Activated T-helper 9 cell treated with anti-CD3 and anti-CD28 coated beads, Interleukin-2, amount 50 U/mL, for 16 hours (primary cell): ENCODE results near the gene PTPRK.

Experiments used
- DNase-seq: peaks from one replicate; pipeline ENCODE4 v3.0.0-alpha.2; 2020; ENCODE audit warnings: low read depth

Gene PTPRK

GRCh38 chr6:128282961-128283360 lies 237.4 kb downstream of the PTPRK start:
- no peak for DNase-seq

- DNase-seq = no peak
Observed at GRCh38 chr6:128280960-128281359, 239.4 kb downstream of the PTPRK start.

- no peak for DNase-seq
Observed at GRCh38 chr6:128280066-128280465, 240.3 kb downstream of the PTPRK start.

GRCh38 chr6:128278836-128279235 lies 241.6 kb downstream of the PTPRK start:
- DNase-seq = no peak

GRCh38 chr6:128277379-128277778 lies 243.0 kb downstream of the PTPRK start:
- DNase-seq = no peak

- DNase-seq = no peak
Observed at GRCh38 chr6:128276311-128276710, 244.1 kb downstream of the PTPRK start.

- DNase-seq = no peak
Observed at GRCh38 chr6:128275681-128276080, 244.7 kb downstream of the PTPRK start.

- no peak for DNase-seq
Observed at GRCh38 chr6:128275030-128275429, 245.4 kb downstream of the PTPRK start.

GRCh38 chr6:128271527-128271926 lies 248.9 kb downstream of the PTPRK start:
- no peak for DNase-seq

GRCh38 chr6:128271011-128271410 lies 249.4 kb downstream of the PTPRK start:
- no peak for DNase-seq

GRCh38 chr6:128266946-128267345 lies 253.5 kb downstream of the PTPRK start:
- no peak for DNase-seq

- DNase-seq = no peak
Observed at GRCh38 chr6:128265706-128266105, 254.7 kb downstream of the PTPRK start.

- DNase-seq = no peak
Observed at GRCh38 chr6:128259730-128260685, 260.4 kb downstream of the PTPRK start.

GRCh38 chr6:128259029-128259724 lies 261.2 kb downstream of the PTPRK start:
- no peak for DNase-seq

GRCh38 chr6:128256095-128256494 lies 264.3 kb downstream of the PTPRK start:
- no peak for DNase-seq

GRCh38 chr6:128252341-128253176 lies 267.8 kb downstream of the PTPRK start:
- no peak for DNase-seq

GRCh38 chr6:128251445-128252340 lies 268.7 kb downstream of the PTPRK start:
- no peak for DNase-seq

GRCh38 chr6:128250370-128251070 lies 269.9 kb downstream of the PTPRK start:
- no peak for DNase-seq

GRCh38 chr6:128249429-128249828 lies 271.0 kb downstream of the PTPRK start:
- DNase-seq = no peak

GRCh38 chr6:128246472-128247260 lies 273.7 kb downstream of the PTPRK start:
- DNase-seq = no peak
